Measurements from ENCODE around the gene ASAP2.

Gene ASAP2

DNA sequence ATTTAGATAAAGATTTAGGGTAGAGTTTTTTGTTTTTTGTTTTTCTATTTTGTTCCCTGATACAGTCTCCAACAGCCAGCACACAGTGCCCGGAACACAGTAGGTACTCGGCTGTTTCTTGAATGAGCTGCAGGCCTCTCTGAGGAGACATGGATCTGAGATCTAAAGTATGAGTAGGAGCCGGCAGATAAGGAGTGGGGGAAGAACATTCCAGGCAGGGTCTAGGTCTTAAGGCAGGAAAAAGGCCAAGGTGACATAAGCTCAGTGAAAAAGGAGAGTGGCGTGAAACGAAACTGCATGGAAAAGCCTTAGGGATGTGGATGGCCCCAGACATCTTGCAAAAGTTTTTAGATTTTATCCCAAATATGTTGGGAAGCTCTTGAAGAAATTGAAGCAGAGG, 122.3 kb downstream of the ASAP2 start:
- no peaks in the 10 kb centered on the region for H3K9me3 ChIP-seq (ENCODE audit: insufficient read depth, low read depth, low read length)
- H3K4me1 ChIP-seq (ENCODE audit: insufficient read depth, low read length, poor library complexity, severe bottlenecking): peaks cover 7% of the 10 kb centered on the region
- no peaks in the 10 kb centered on the region for H3K27me3 ChIP-seq (ENCODE audit: insufficient read depth, low read length, poor library complexity, severe bottlenecking)
- peaks cover 42% of the 10 kb centered on the region; the same call in 1 of the 2 replicates for H3K36me3 ChIP-seq (ENCODE audit: insufficient read depth, low read length)
- no peak overlapping the region for H3K4me2 ChIP-seq (ENCODE audit: low read depth, low read length, poor library complexity, severe bottlenecking)
- no peaks in the 10 kb centered on the region for H3F3A ChIP-seq (ENCODE audit: low read depth)
- no peak overlapping the region for H2AFZ ChIP-seq (ENCODE audit: low read length)
- no peaks in the 10 kb centered on the region for H3K9me2 ChIP-seq (replicated peaks; ENCODE audit: low read depth, low read length)
- no peak overlapping the region for H3K9ac ChIP-seq (ENCODE audit: low read depth, low read length, poor library complexity, severe bottlenecking)
- H3K79me2 ChIP-seq (ENCODE audit: insufficient read depth, low read length): no peaks in the 10 kb centered on the region
- no peak for TF ChIP-seq EZH2phosphoT487 (IDR thresholded peaks at IDR 0.05; ENCODE audit: borderline replicate concordance)
- TF ChIP-seq, protein P1, sequence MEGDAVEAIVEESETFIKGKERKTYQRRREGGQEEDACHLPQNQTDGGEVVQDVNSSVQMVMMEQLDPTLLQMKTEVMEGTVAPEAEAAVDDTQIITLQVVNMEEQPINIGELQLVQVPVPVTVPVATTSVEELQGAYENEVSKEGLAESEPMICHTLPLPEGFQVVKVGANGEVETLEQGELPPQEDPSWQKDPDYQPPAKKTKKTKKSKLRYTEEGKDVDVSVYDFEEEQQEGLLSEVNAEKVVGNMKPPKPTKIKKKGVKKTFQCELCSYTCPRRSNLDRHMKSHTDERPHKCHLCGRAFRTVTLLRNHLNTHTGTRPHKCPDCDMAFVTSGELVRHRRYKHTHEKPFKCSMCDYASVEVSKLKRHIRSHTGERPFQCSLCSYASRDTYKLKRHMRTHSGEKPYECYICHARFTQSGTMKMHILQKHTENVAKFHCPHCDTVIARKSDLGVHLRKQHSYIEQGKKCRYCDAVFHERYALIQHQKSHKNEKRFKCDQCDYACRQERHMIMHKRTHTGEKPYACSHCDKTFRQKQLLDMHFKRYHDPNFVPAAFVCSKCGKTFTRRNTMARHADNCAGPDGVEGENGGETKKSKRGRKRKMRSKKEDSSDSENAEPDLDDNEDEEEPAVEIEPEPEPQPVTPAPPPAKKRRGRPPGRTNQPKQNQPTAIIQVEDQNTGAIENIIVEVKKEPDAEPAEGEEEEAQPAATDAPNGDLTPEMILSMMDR (conservative IDR thresholded peaks at IDR 0.05; ENCODE audit: low read length): no peak
- H4K20me1 ChIP-seq (ENCODE audit: insufficient read depth, low read length, poor library complexity, severe bottlenecking): no peaks in the 10 kb centered on the region
- no peak overlapping the region for H3K4me3 ChIP-seq (ENCODE audit: low read length, poor library complexity, severe bottlenecking)

DNA sequence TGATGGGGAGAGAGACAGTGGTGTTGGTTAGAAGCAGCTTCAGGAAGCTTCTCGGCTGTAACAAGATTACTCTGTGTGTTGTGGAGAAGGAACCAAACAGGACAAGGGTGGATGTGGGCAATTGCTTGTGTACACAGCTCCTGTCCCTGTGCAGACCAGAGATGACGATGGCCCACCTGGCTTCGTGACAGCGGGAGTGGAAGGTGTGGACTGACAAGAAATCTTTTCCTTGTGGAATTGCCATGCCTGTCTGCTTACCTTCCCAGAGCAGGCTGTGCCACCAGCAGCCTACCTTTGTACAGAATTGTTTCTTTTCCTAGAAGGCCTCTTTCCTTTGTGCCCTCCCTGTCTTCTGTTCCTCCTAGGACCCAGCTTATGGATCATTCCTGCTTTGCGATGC, 122.9 kb downstream of the ASAP2 start:
- no peaks in the 10 kb centered on the region for H3K9me2 ChIP-seq (replicated peaks; ENCODE audit: low read depth, low read length)
- no peak overlapping the region for H3K4me2 ChIP-seq (ENCODE audit: low read depth, low read length, poor library complexity, severe bottlenecking)
- no peaks in the 10 kb centered on the region for H4K20me1 ChIP-seq (ENCODE audit: insufficient read depth, low read length, poor library complexity, severe bottlenecking)
- no peaks in the 10 kb centered on the region for H3K9me3 ChIP-seq (ENCODE audit: insufficient read depth, low read depth, low read length)
- H3F3A ChIP-seq (ENCODE audit: low read depth): no peaks in the 10 kb centered on the region
- no peak overlapping the region for H3K4me3 ChIP-seq (ENCODE audit: low read length, poor library complexity, severe bottlenecking)
- H3K9ac ChIP-seq (ENCODE audit: low read depth, low read length, poor library complexity, severe bottlenecking): no peak overlapping the region
- peaks cover 7% of the 10 kb centered on the region for H3K4me1 ChIP-seq (ENCODE audit: insufficient read depth, low read length, poor library complexity, severe bottlenecking)
- peaks cover 40% of the 10 kb centered on the region; the same call in 1 of the 2 replicates for H3K36me3 ChIP-seq (ENCODE audit: insufficient read depth, low read length)
- TF ChIP-seq, protein P1 (conservative IDR thresholded peaks at IDR 0.05; ENCODE audit: low read length): no peak
- no peak for TF ChIP-seq EZH2phosphoT487 (IDR thresholded peaks at IDR 0.05; ENCODE audit: borderline replicate concordance)
- no peak overlapping the region for H2AFZ ChIP-seq (ENCODE audit: low read length)
- H3K79me2 ChIP-seq (ENCODE audit: insufficient read depth, low read length): no peaks in the 10 kb centered on the region
- no peaks in the 10 kb centered on the region for H3K27me3 ChIP-seq (ENCODE audit: insufficient read depth, low read length, poor library complexity, severe bottlenecking)

DNA sequence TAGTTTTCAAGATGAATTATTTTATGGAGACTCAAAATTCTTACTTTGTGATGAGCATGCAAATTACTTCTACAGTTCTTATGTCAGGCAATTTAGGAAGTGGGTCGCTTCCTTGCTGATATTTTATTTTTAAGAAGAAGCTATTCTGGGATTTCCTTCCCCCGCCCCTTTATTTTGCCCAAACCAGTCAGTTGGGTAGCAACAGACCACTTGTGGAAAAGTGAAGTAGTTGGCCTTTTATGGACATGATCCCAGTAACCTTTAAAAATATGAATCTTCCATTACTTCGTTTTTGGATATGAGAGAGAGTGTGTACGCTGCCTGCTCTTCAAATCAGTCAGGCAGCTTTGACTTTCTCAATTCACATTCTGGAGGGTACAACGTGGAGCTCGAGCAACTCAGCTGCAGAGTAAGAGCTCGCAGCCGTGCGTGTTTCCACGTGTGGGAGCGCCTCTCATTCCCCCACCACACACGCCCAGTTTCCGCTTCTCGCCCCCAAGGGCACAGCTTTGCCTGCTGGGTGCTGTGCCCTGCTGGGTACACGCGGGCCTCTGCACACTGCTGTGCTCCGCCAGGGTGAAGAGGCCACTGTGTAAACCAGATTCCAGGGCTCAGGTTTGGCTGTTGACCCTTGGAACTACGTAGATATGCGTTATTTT, 124.1 kb downstream of the ASAP2 start:
- TF ChIP-seq, protein P1 (conservative IDR thresholded peaks at IDR 0.05; ENCODE audit: low read length): no peak
- TF ChIP-seq EZH2phosphoT487 (IDR thresholded peaks at IDR 0.05; ENCODE audit: borderline replicate concordance): no peak
- Histone ChIP-seq H3K4me1 (ENCODE audit: insufficient read depth, low read length, poor library complexity, severe bottlenecking) (peaks cover 7% of the 10 kb centered on the region), H3K9me3 (ENCODE audit: insufficient read depth, low read depth, low read length) (no peaks in the 10 kb centered on the region), H3K4me2 (ENCODE audit: low read depth, low read length, poor library complexity, severe bottlenecking) (no peak overlapping the region), H3F3A (ENCODE audit: low read depth) (no peaks in the 10 kb centered on the region), H3K9ac (ENCODE audit: low read depth, low read length, poor library complexity, severe bottlenecking) (no peak overlapping the region), H3K79me2 (ENCODE audit: insufficient read depth, low read length) (no peaks in the 10 kb centered on the region), H3K36me3 (ENCODE audit: insufficient read depth, low read length) (peaks cover 36% of the 10 kb centered on the region; the same call in 1 of the 2 replicates), H3K4me3 (ENCODE audit: low read length, poor library complexity, severe bottlenecking) (no peak overlapping the region), H4K20me1 (ENCODE audit: insufficient read depth, low read length, poor library complexity, severe bottlenecking) (no peaks in the 10 kb centered on the region), H3K9me2 (replicated peaks; ENCODE audit: low read depth, low read length) (no peaks in the 10 kb centered on the region), H3K27me3 (ENCODE audit: insufficient read depth, low read length, poor library complexity, severe bottlenecking) (no peaks in the 10 kb centered on the region), H2AFZ (ENCODE audit: low read length) (no peak overlapping the region)
